GM19397 (cell line): Measurements from ENCODE around the gene TPSD1.
"Not testable (repeated sequence)": the region's sequence is repeated elsewhere in the genome, so short reads cannot be mapped to it uniquely, and the experiment has no call there.

Experiments used
- ATAC-seq: cut with Tn5 transposase; IDR thresholded peaks from one replicate; pipeline ENCODE4 v1.9.1; 2021; ENCODE audit warnings: mild to moderate bottlenecking, moderate library complexity; ENCODE audit not compliant: unreplicated experiment

The TPSD1 gene

GRCh38 chr16:1220841-1221627, 34.8 kb upstream of the TPSD1 start:
- no peak for ATAC-seq

GRCh38 chr16:1221628-1222552, 34.0 kb upstream of the TPSD1 start:
- no peak for ATAC-seq

GRCh38 chr16:1222553-1223354, 33.1 kb upstream of the TPSD1 start:
- ATAC-seq, result no peak

- ATAC-seq, result no peak
Observed at GRCh38 chr16:1223355-1224214, 32.3 kb upstream of the TPSD1 start.

GRCh38 chr16:1224558-1224957, 31.3 kb upstream of the TPSD1 start:
- no peak for ATAC-seq

GRCh38 chr16:1225051-1225451, 30.8 kb upstream of the TPSD1 start, which contains the start of gene TPSG1:
TPSG1 (minus strand) TSS chr16:1225268; CDS start chr16:1225252, 16 bp downstream.
- no peak for ATAC-seq

GRCh38 chr16:1225728-1226311, 30.0 kb upstream of the TPSD1 start:
- ATAC-seq, result not testable (repeated sequence)

- ATAC-seq, result not testable (repeated sequence)
Observed at GRCh38 chr16:1226692-1227091, 29.2 kb upstream of the TPSD1 start.

- not testable (repeated sequence) for ATAC-seq
Observed at GRCh38 chr16:1228227-1228626, 27.6 kb upstream of the TPSD1 start.

GRCh38 chr16:1229476-1229875, 26.4 kb upstream of the TPSD1 start:
- not testable (repeated sequence) for ATAC-seq

GRCh38 chr16:1230084-1230470, 25.8 kb upstream of the TPSD1 start, which contains the start of gene TPSB2:
TPSB2 (minus strand) TSS chr16:1230184; CDS start chr16:1229951, 233 bp downstream.
- ATAC-seq, result not testable (repeated sequence)

GRCh38 chr16:1230471-1231212, 25.2 kb upstream of the TPSD1 start:
- ATAC-seq, result not testable (repeated sequence)

GRCh38 chr16:1231301-1231700, 24.6 kb upstream of the TPSD1 start:
- ATAC-seq, result not testable (repeated sequence)

GRCh38 chr16:1232049-1232748, 23.7 kb upstream of the TPSD1 start:
- ATAC-seq, result not testable (repeated sequence)

GRCh38 chr16:1236659-1237058, 19.2 kb upstream of the TPSD1 start:
- ATAC-seq, result not testable (repeated sequence)

- no peak for ATAC-seq
Observed at GRCh38 chr16:1237990-1238389, 17.9 kb upstream of the TPSD1 start.

GRCh38 chr16:1238909-1239308, 17.0 kb upstream of the TPSD1 start:
- not testable (repeated sequence) for ATAC-seq

- not testable (repeated sequence) for ATAC-seq
Observed at GRCh38 chr16:1239575-1239974, 16.3 kb upstream of the TPSD1 start.
